Sigmoid colon (tissue), 4 donors: ENCODE results near the gene ZFYVE28.

Experiments used
- EP300 ChIP-seq, 4 donors: sonication (generic); formaldehyde crosslinking; IDR thresholded peaks; one replicate each; pipeline ENCODE4 v1.6.1; 2017; ENCODE audit warnings: antibody characterized with exemption in 4 of 4
- POLR2A ChIP-seq, 2 donors: fragments of 450-650 bp; IDR thresholded peaks; one replicate each; pipeline ENCODE4 v1.6.1; 2016; ENCODE audit warnings: antibody characterized with exemption in 2 of 2, mild to moderate bottlenecking in 2 of 2, moderate library complexity in 2 of 2
- POLR2AphosphoS5 ChIP-seq, 4 donors: sonication (generic); formaldehyde crosslinking; IDR thresholded peaks; one replicate each; pipeline ENCODE4 v1.6.1; 2017; ENCODE audit warnings: antibody characterized with exemption in 4 of 4
- TF ChIP-seq, protein P1 (sequence below), 4 experiments: fragments of 450-650 bp in 3 of 4; fragments of 200-600 bp in 1 of 4; IDR thresholded peaks; one replicate each; pipeline ENCODE4 v1.5.1; 2016 to 2019; ENCODE audit warnings: antibody characterized with exemption in 4 of 4, mild to moderate bottlenecking in 3 of 4, moderate library complexity in 2 of 4

DNA sequence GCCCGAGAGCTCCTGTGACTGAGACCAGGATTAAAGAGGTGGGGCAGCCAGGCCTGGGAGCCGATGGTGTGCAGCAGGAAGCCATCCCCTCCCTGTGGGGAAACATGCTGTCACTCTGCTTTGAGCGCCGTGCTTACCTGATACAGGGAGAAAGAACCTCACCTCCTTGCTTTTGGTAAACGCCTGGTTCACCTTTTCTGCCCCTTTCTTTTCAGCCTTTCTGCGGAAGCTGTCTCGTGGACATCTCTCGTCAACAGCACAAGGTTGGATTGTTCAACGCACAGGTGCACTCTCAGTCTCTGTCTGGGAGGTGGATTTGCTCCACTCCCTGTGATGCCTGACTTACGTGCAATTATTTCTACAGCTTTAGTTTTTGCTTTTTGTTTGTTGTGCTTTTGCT is 12.0 kb downstream of the ZFYVE28 start:
- no peak for TF ChIP-seq EP300 (IDR thresholded peaks at IDR 0.05)
- TF ChIP-seq POLR2A (IDR thresholded peaks at IDR 0.05) = no peak
- TF ChIP-seq, protein P1, sequence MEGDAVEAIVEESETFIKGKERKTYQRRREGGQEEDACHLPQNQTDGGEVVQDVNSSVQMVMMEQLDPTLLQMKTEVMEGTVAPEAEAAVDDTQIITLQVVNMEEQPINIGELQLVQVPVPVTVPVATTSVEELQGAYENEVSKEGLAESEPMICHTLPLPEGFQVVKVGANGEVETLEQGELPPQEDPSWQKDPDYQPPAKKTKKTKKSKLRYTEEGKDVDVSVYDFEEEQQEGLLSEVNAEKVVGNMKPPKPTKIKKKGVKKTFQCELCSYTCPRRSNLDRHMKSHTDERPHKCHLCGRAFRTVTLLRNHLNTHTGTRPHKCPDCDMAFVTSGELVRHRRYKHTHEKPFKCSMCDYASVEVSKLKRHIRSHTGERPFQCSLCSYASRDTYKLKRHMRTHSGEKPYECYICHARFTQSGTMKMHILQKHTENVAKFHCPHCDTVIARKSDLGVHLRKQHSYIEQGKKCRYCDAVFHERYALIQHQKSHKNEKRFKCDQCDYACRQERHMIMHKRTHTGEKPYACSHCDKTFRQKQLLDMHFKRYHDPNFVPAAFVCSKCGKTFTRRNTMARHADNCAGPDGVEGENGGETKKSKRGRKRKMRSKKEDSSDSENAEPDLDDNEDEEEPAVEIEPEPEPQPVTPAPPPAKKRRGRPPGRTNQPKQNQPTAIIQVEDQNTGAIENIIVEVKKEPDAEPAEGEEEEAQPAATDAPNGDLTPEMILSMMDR (IDR thresholded peaks at IDR 0.05) = no peak
- no peak for TF ChIP-seq POLR2AphosphoS5 (IDR thresholded peaks at IDR 0.05)
